Measurements from ENCODE around the gene PYURF.

Gene PYURF, protein sequence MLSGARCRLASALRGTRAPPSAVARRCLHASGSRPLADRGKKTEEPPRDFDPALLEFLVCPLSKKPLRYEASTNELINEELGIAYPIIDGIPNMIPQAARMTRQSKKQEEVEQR

DNA sequence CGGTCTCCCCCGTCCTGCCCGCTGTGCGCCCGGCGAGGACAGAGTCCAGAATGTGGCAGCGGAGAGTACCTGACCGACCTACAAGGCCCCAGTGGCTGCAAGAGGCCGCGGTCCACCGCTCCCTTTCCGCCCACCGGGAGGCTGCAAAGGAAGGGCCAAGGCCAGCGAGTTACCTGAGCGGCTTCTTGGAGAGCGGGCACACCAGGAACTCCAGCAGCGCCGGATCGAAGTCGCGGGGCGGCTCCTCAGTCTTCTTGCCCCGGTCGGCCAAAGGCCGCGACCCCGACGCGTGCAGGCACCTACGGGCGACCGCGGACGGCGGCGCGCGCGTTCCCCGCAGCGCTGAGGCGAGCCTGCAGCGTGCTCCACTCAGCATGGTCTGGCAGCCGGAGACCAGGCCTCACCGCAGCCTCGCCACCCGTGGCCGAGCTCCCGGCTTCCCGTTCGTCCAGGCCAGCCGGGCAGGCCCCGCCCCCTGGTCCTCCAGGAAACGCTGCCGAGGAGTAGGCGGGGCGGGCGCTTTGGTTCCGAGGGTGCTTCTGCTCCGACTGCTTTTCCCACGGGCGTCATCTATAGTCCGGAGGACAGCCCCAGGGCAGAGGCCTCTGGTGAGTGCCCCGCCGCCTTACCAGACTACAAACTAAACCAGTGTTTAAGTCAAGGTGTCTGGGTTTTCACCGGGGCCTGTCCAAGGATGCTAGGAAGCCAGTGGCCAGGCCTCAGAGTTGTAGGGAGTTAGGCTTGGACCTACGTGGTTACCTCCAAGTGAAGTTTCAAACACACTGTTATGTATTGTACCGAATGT lies at the start of gene PYURF:
Gene PYURF, minus strand, starts transcription at position 452 of the 805 bp plus-strand sequence. Its CDS starts 76 bp downstream, at position 376.
- in situ Hi-C loops (cut with MboI; ENCODE audit: low sequenced_read_pairs) = loop anchor here (25.0 kb wide), 2 partner anchors 486 to 661 kb away; no protein-coding TSS in a partner anchor

DNA sequence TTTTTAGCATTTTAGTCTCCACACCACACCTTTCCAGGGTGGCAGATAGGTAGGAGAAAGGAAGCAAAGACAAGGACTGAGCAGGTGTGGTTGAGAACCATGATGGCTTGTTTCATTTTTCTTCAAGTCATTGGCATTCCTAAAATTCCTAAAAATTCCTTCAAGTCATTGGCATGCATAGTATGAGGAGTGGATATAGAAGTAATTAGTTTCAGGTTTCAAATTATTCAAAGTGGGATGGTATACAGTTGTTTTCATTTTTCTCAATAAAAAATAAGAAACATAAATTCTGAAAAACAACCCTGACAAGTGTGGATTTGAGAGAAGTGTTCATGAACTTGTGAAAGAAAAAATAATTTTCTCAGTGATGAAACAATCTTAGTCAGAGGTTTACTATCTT lies 46.4 kb upstream of the PYURF start:
- in situ Hi-C loops (cut with MboI; ENCODE audit: low sequenced_read_pairs) = no loop called here

DNA sequence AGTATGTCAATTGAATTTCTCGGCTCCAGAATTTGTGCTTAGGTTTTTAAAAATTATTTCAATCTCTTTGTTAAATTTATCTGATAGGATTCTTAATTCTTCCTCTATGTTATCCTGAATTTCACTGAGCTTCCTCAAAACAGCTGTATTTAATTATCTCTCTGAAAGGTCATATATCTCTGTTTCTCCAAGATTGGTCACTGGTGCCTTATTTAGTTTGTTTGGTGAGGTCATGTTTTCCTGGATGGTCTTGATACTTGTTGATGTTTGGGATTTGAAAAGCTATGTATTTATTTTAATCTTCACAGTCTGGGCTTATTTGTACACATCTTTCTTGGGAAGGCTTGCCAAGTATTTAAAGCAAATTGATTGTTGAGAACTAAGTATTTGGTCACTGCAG lies 44.0 kb upstream of the PYURF start:
- in situ Hi-C loops (cut with MboI; ENCODE audit: low sequenced_read_pairs) = no loop called here

DNA sequence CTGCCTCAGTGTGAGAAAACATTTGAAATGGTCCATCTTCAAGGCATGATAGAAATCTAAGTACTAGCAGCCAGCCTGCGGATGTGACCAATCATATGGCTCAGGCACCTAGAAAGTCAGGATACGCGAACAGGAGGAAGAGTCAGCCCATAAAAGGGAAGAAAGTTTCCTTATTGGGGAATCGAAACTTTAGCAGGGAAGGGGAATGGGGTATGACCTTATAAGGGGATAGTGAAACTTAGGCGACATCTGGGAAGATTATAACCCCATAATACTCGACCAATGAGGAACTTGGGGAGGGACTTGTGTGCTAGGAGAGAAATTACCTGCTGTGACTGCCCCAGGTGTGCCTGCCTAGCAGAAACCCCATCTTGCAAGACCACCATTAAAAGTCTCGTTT lies 26.2 kb upstream of the PYURF start:
- in situ Hi-C loops (cut with MboI; ENCODE audit: low sequenced_read_pairs) = loop anchor here (25.0 kb wide), 1 partner anchor 262 kb away; no protein-coding TSS in a partner anchor

DNA sequence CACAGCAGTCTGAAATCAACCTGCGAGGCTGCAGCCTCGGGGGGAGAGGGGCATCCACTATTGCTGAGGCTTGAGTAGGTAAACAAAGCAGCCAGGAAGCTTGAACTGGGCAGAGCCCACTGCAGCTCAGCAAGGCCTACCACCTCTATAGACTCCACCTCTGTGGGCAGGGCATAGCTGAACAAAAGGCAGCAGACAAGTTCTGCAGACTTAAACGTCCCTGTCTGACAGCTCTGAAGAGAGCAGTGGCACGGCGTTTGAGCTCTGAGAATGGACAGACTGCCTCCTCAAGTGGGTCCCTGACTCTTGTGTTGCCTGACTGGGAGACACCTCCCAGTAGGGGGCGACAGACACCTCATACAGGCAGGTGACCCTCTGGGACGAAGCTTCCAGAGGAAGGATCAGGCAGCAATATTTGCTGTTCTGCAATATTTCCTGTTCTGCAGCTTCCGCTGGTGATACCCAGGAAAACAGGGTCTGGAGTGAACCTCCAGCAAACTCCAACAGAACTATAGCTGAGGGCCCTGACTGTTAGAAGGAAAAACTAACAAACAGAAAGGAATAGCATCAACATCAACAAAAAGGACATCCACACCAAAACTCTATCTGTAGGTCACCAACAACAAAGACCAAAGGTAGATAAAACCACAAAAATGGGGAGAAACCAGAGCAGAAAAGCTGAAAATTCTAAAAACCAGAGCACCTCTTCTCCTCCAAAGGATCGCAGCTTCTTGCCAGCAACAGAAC lies 15.9 kb upstream of the PYURF start:
- in situ Hi-C loops (cut with MboI; ENCODE audit: low sequenced_read_pairs) = loop anchor here (10.0 to 25.0 kb wide), 2 partner anchors 273 to 485 kb away; no protein-coding TSS in a partner anchor

DNA sequence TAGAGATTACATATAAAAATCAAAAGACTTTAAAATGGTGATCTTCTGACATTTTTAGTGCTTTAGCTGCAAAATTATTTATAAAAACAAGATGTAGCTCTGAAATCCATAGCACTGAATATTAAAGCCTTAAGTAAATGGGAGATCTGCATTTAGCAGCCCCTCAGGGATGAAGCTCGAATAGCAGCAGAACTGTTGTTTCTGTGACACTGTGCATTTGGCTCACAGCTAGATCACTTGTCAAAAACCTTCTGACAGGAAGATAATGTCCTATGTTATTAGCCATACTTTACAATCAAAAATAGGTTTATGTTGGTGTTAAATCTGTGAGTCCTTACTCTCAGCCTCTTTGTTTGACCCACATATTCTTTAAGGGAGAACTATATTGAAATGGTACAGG lies 14.1 kb upstream of the PYURF start:
- in situ Hi-C loops (cut with MboI; ENCODE audit: low sequenced_read_pairs) = loop anchor here (10.0 to 25.0 kb wide), 2 partner anchors 275 to 487 kb away; no protein-coding TSS in a partner anchor

DNA sequence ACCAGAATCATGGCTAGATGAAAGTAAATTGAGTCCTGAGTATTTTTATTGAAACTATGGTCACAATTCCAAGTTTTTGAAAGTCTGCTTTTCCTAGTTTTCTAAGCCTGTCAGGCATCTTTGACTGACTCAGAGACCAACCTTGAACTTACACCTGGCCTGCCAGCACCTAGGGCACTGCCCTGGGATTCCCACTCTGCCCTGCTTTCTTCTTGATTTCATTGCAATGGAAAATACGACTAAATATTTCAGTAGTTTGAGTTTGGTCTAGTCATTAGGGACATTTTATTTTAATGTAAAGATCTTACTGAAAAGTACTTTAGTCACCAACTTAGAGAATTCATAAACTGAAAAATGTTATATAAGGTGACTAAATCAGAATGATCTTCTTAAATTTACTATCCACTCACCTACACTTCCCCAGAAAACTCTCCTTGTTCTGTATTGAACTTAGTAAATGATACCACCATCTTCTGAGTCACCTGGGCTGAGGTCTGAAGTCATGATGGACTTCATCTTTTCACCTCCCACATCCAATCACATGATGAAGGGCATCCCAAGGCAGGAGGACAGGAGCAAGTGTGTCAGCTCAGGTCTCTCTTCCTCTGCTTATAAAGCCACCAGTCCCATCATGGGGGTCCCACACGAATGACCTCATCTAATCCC lies 11.6 kb upstream of the PYURF start:
- in situ Hi-C loops (cut with MboI; ENCODE audit: low sequenced_read_pairs) = loop anchor here (10.0 to 25.0 kb wide), 2 partner anchors 277 to 490 kb away; no protein-coding TSS in a partner anchor

DNA sequence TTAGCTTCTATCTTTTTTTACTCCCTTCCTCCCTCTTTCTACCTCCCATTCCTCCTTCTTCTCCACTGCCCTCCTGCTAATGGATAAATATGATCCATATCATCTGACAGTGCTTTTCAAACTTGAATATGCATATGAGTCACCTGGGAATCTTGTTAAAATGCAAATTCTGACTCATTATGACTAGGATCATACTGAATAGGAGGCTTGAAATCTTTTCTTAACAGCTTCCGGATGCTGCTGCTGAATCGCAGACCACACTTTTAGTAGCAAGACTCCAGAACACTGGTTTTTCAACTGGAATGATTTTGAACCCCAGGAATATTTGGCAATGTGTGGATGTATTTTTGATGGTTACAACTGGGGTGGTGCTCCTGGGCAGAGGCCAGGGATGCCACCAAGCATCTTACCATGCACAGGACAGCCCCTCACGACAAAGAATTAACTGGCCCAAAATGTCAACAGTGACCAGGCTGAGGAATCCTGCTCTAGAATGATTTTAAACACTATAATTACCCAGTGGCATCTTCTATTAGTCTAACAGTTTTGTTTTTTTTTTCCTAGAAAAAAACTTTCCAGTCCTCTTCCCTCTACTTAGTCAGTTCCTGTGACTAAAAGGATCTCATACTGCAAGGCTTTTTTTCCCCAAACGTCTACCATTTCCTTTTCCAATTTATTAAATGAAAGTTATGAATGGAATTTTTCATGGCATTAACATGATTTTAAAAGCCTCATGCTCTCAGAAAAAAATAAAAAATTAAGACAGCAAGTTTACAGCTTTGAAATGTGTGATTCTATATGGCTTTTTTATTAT lies 10.6 kb upstream of the PYURF start:
- in situ Hi-C loops (cut with MboI; ENCODE audit: low sequenced_read_pairs) = loop anchor here (10.0 to 25.0 kb wide), 2 partner anchors 278 to 491 kb away; no protein-coding TSS in a partner anchor

DNA sequence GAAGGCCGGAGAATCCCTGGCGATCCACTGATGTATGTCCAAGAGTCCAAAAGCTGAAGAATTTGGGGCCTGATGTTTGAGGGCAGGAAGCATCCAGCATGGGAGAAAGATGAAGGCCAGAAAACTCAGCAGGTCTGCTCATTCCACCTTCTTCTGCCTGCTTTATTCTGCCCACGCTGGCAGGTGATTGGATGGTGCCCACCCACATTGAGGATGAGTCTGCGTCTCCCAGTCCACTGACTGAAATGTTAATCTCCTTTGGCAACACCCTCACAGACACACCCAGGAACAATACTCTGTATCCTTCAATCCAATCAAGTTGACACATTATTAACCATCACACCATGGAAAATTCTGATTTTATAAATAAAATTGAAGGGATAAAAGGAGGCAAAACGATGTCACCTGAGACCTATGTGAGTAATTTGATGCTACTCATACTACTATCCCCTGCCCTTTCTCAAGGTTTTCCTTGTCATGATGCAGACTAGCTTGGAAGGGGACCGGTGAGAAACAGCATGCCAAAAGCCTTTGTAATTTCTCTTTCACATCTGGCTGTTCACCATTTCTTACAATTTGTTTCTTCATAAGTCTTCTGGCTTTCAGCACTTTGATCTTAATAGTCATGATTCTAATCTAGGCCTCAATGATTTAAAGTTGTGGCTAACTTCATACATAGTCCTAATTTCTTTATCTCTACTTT lies 9.7 kb upstream of the PYURF start:
- in situ Hi-C loops (cut with MboI; ENCODE audit: low sequenced_read_pairs) = loop anchor here (10.0 to 25.0 kb wide), 2 partner anchors 279 to 492 kb away; no protein-coding TSS in a partner anchor

DNA sequence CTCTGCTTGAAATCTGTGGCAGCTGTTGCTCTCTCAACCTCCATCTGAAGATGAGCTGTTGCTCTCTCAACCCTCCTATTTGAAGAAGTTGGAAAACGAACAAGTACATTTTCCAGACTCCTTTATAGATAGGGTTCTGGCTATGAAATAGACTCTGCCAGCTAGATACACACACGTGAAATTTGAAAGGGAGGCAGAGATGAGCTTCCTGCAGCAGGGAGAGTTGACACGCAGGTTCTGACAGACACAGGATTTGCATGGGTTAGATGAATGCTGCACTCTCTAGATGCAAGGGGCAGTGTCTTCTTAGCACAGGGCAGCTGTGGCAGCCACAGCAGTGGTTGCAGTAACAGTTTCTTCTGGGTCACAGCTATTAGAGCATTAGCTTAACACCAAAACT lies 8.0 kb upstream of the PYURF start:
- in situ Hi-C loops (cut with MboI; ENCODE audit: low sequenced_read_pairs) = loop anchor here (10.0 to 25.0 kb wide), 2 partner anchors 281 to 493 kb away; no protein-coding TSS in a partner anchor

DNA sequence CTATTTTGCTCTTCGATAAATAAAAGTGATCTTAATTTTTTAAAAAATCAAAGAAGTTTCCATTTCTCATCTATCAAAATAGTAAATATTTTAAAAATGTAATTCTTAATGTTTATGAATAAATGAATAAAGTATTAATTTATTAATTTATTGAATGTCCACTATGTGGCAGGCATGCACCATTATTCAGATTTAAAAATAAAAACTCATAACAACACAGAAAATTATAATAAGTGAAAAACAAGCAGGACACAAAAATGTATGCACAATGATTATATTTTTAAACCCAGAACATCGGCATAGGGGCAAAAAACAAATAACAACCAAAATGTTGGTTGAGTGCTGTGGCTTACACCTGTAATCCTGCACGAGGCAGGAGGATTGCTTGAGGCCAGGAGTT lies 5.3 kb upstream of the PYURF start:
- in situ Hi-C loops (cut with MboI; ENCODE audit: low sequenced_read_pairs) = loop anchor here (25.0 kb wide), 1 partner anchor 283 kb away; no protein-coding TSS in a partner anchor

DNA sequence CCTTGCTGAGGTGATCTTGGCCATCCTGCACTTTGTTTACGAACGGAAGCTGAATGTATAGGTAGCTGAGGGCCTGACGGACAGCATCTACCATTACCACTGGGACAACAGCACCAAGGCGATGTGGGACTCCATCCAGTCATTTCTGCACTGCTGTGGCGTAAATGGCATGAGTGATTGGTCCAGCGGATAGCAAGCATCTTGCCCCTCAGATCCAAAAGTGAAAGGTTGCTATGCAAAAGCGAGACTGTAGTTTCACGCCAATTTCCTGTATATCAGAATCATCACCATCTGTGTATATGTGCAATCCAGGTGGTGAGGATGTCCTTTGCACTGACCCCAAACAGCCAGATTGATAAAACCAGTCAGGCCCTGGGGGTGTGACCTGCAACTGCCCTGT lies 4.2 kb upstream of the PYURF start:
- in situ Hi-C loops (cut with MboI; ENCODE audit: low sequenced_read_pairs) = loop anchor here (25.0 kb wide), 1 partner anchor 285 kb away; no protein-coding TSS in a partner anchor

DNA sequence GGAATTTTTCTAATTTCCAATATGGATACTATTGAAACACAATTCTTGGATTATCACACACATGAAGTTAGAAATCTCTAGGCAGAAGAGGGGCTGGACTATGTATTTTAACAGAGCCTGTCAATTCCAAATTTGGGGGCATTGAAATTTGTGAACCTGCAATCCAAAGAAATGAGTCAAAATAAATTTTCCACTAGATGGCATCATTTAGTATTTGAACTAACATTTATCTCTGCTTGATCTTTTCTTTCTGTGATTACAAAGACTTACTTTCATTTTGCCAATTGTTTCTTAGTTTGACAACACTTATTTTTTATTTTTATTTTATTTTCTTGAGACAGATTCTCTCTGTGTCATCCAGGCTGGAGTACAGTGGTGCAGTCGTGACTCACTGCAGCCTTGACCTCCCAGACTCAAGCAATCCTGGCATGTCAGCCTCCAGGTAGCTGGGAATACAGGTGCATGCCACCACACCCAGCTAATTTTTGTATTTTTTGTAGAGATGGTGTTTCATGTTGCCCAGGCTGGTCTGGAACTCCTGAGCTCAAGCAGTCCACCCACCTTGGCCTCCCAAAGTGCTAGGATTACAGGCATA lies 2.7 kb upstream of the PYURF start:
- in situ Hi-C loops (cut with MboI; ENCODE audit: low sequenced_read_pairs) = loop anchor here (25.0 kb wide), 1 partner anchor 286 kb away; no protein-coding TSS in a partner anchor

DNA sequence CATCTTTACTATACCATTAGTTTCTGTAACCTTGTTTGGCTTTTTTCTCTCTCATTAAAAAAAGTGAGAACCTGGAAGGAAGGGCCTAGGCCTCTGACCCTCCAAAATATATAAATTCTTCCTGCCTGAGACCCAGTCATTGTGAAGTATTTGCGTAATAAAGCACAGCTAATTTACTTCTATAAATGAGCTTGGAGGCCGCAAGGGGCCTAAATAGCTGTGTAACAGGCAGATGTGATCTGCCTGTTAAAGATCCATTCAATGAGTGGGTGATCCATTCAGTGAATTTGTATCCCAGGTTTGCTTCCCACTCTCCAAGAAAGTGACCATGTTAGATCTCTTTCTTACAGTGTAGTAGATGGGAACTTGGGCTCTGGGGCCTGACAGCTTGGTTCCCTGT lies 595 bp upstream of the PYURF start:
- in situ Hi-C loops (cut with MboI; ENCODE audit: low sequenced_read_pairs) = loop anchor here (25.0 kb wide), 2 partner anchors 487 to 662 kb away; no protein-coding TSS in a partner anchor

DNA sequence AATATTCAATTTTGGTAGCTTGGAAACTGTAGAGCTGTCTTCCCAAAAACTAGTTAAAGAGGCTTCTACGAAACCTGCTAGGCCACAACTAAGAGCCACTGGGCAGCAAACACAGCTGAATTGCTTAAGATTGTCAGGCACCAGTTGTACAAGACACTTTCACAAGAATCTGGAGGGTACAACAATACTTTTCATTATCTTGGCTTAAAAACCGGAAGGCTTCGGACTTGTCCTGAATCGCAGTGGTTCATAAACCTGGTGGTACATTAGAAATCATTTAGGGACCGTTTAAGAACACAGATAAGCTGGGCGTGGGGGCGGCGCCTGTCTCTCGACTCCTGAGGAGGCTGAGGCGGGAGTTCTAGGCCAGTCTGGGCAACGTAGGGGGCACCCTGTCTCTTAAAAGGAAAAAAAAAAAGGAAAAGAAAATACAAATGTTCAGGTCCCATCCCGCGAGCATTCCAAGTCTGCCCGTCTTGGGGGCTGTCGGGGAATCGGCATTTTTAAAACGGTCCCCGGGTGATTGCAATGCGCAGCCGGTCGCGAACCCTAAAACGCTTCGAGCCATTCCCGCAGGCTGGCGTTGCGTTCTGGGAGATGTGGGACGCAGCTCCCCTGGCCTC lies 763 bp downstream of the PYURF start:
- in situ Hi-C loops (cut with MboI; ENCODE audit: low sequenced_read_pairs) = loop anchor here (25.0 kb wide), 2 partner anchors 486 to 661 kb away; no protein-coding TSS in a partner anchor

DNA sequence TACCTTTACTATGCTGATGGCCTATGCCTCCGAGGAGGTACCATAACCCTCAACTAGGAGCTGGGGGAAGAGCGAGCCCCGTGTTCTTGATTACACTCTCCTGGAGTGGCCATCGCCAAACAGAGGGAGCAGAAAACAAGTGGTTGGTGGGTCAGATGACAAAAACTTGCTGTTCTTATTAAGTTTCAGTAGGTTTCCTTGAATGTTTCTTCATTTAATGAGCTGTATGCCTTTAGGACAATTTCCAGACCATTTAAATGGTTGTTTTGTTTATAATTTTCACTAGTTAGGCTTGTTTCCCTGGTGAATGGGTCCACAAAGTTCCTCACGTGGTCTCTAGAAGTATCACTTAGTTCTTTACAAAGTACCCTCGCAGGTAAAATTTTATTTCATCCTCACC lies 4.7 kb downstream of the PYURF start:
- in situ Hi-C loops (cut with MboI; ENCODE audit: low sequenced_read_pairs) = loop anchor here (5.0 to 25.0 kb wide), 4 partner anchors 144 to 657 kb away; partner anchors contain the start of gene HERC6

DNA sequence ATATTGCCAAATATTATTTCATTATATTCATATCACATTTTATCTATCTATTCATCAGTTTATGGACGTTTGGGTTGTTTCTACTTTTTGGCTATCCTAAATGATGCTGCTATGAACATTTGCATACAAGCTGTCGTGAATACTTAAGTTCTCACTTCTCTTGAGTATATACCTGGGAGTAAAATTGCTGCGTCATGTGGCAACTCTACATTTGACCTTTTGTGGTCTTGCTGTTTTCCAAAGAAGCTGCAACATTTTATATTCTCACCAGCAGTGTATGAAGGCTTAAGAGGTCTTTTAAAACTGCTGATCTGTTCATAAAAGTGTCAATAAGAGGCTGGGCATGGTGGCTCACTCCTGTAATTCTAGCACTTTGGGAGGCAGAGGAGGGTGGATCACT lies 5.8 kb downstream of the PYURF start:
- in situ Hi-C loops (cut with MboI; ENCODE audit: low sequenced_read_pairs) = loop anchor here (5.0 to 25.0 kb wide), 4 partner anchors 143 to 656 kb away; partner anchors contain the start of gene HERC6

DNA sequence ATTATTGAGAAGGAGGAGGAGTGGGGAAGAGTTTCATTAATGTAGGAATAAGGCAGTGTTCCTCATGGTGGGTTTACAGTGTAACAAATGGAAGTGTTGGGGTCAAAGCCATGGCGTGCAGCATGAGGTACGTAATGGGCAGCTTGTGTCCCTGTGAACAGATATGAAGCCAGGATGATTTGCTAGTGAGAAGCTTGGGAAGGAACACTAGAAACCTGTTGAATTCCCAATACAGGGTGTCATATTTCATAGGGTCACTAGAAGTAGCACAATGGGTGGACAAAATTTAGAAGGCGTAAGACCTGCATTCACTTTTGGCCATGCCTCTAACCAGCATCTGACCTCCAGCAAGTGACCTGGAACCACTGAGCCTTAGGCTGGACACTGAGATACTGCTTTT lies 6.8 kb downstream of the PYURF start:
- in situ Hi-C loops (cut with MboI; ENCODE audit: low sequenced_read_pairs) = loop anchor here (5.0 to 25.0 kb wide), 4 partner anchors 142 to 654 kb away; partner anchors contain the start of gene HERC6

Measured in HL-60/S4 treated with retinoic acid at 250 ng/mL for 4 days and 3 days (cell line).